Common myeloid progenitor, CD34-positive (primary cell): ENCODE measurements around the gene ABCA2.

Experiments
- CTCF ChIA-PET: fragments of 350-600 bp; sonication (Branson Sonifier 250); formaldehyde crosslinking; loops from one replicate; lab custom pipeline; 2021; ENCODE audit warnings: antibody characterized with exemption; lab: Charles Lee
- POLR2A ChIA-PET: fragments of 350-600 bp; sonication (Branson Sonifier 250); formaldehyde crosslinking; loops from one replicate; lab custom pipeline; 2021; ENCODE audit warnings: antibody characterized with exemption; lab: Charles Lee
- DNase-seq, 3 donors: peaks; one replicate each; pipeline versions ENCODE4 v3.0.0 to v3.0.0-alpha.2; 2013
- H3K27ac ChIP-seq, 2 experiments: 1 replicate in 1 of 2; 2 replicates in 1 of 2; pipeline ENCODE4 v1.7.0; 2013; ENCODE audit warnings: inconsistent platforms in 2 of 2, low read length in 2 of 2, mild to moderate bottlenecking in 2 of 2, low read depth in 1 of 2, moderate library complexity in 1 of 2; ENCODE audit not compliant: severe bottlenecking in 2 of 2, insufficient read depth in 1 of 2, poor library complexity in 1 of 2
- H3K27me3 ChIP-seq, 5 experiments: replicated peaks in 2 of 5; 1 replicate in 3 of 5; 2 replicates in 2 of 5; pipeline versions ENCODE4 v1.6.1 to v1.7.0; 2013; ENCODE audit warnings: low read length in 4 of 5, mild to moderate bottlenecking in 2 of 5, moderate library complexity in 2 of 5, inconsistent platforms in 1 of 5; ENCODE audit not compliant: insufficient read depth in 5 of 5, control insufficient read depth in 4 of 5
- H3K36me3 ChIP-seq, 4 experiments: 1 replicate in 2 of 4; 2 replicates in 2 of 4; pipeline versions ENCODE4 v1.6.1 to v1.7.0; 2013; ENCODE audit warnings: low read length in 3 of 4, control low read depth in 1 of 4, mild to moderate bottlenecking in 1 of 4; ENCODE audit not compliant: control insufficient read depth in 4 of 4, insufficient read depth in 4 of 4
- H3K4me1 ChIP-seq, 4 experiments: 1 replicate in 3 of 4; 2 replicates in 1 of 4; pipeline versions ENCODE4 v1.6.1 to v1.7.1; 2013; ENCODE audit warnings: low read length in 3 of 4, mild to moderate bottlenecking in 3 of 4, control low read depth in 1 of 4, inconsistent platforms in 1 of 4, moderate library complexity in 1 of 4; ENCODE audit not compliant: control insufficient read depth in 4 of 4, insufficient read depth in 4 of 4; ENCODE audit errors: control extremely low read depth in 1 of 4
- H3K4me3 ChIP-seq, 7 experiments: 1 replicate in 4 of 7; 2 replicates in 3 of 7; pipeline versions ENCODE4 v1.5.1 to v1.7.0; 2013; ENCODE audit warnings: mild to moderate bottlenecking in 7 of 7, low read length in 6 of 7, moderate library complexity in 6 of 7, inconsistent platforms in 2 of 7, low read depth in 2 of 7, control low read depth in 1 of 7; ENCODE audit not compliant: insufficient read depth in 4 of 7, control insufficient read depth in 1 of 7; ENCODE audit errors: extremely low read depth in 1 of 7
- H3K9me3 ChIP-seq, 5 experiments: 1 replicate in 4 of 5; 2 replicates in 1 of 5; pipeline versions ENCODE4 v1.6.1 to v1.7.1; 2013; ENCODE audit warnings: low read length in 4 of 5, mild to moderate bottlenecking in 2 of 5, inconsistent platforms in 1 of 5, low read depth in 1 of 5, moderate library complexity in 1 of 5; ENCODE audit not compliant: control insufficient read depth in 4 of 5, insufficient read depth in 2 of 5; ENCODE audit errors: control extremely low read depth in 1 of 5
- WGBS: methylation state at CpG from one replicate; pipeline ENCODE4 v1.1.5; 2013; ENCODE audit not compliant: insufficient coverage; 5-methylcytosine and 5-hydroxymethylcytosine counted together

ABCA2 gene

GRCh38 chr9:137071282-137071681, 43.2 kb upstream of the ABCA2 start:
- Histone ChIP-seq H3K4me1 (peaks cover 0 to 46% (median 30%) of the 10 kb centered on the region in 4 experiments), H3K4me3 (peak overlapping the region in 5 of 7 experiments; percentile 52 to 76 (median 72)), H3K27me3 (no peaks in the 10 kb centered on the region), H3K27ac (peak overlapping the region in 1 of 2 experiments; percentile 74), H3K9me3 (no peaks in the 10 kb centered on the region), H3K36me3 (peaks cover 0 to 4% (median under 1%) of the 10 kb centered on the region in 4 experiments)
- POLR2A ChIA-PET = no interaction called here
- 90% methylated on average over 2 of the region's 2 CpGs for WGBS
- CTCF ChIA-PET = interaction anchor here (0.9 to 8.9 kb wide), 10 partner anchors 10 to 123 kb away, joined by 3 to 76 read pairs (median 10); partner anchors contain the start of genes MAN1B1 and NPDC1
- DNase-seq = no peak

GRCh38 chr9:137070906-137071275, 42.9 kb upstream of the ABCA2 start:
- DNase-seq = no peak
- 18% methylated on average over 6 of the region's 6 CpGs for WGBS
- POLR2A ChIA-PET = interaction anchor here (1.0 kb wide), 1 partner anchor 26 kb away, joined by 4 read pairs; no protein-coding TSS in a partner anchor
- H3K27me3 ChIP-seq = no peaks in the 10 kb centered on the region
- peaks cover 0 to 46% (median 30%) of the 10 kb centered on the region in 4 experiments for H3K4me1 ChIP-seq
- CTCF ChIA-PET = interaction anchor here (0.9 to 8.9 kb wide), 10 partner anchors 11 to 123 kb away, joined by 3 to 76 read pairs (median 10); partner anchors contain the start of genes MAN1B1 and NPDC1
- peak overlapping the region in 1 of 2 experiments; percentile 74 for H3K27ac ChIP-seq
- H3K36me3 ChIP-seq = peaks cover 0 to 8% (median under 1%) of the 10 kb centered on the region in 4 experiments
- peak overlapping the region in 6 of 7 experiments; percentile 42 to 76 (median 70) for H3K4me3 ChIP-seq
- H3K9me3 ChIP-seq = no peaks in the 10 kb centered on the region

GRCh38 chr9:137070201-137070905, 42.3 kb upstream of the ABCA2 start, which contains the start of gene SAPCD2:
Gene SAPCD2 (minus strand): TSS chr9:137070557. CDS start chr9:137070460, 97 bp downstream.
- Histone ChIP-seq H3K4me3 (peak within 1 kb of the TSS; percentile 15 to 76 (median 69)), H3K4me1 (peaks cover 0 to 46% (median 30%) of the 10 kb centered on the region in 4 experiments), H3K27me3 (no peaks in the 10 kb centered on the region), H3K9me3 (no peaks in the 10 kb centered on the region), H3K36me3 (peaks cover 0 to 13% (median 1%) of the 10 kb centered on the region in 4 experiments), H3K27ac (peak within 1 kb of the TSS in 1 of 2 experiments; percentile 74)
- ChIA-PET POLR2A (interaction anchor here (0.6 to 1.0 kb wide), 2 partner anchors 26 to 88 kb away, joined by 3 to 4 read pairs; no protein-coding TSS in a partner anchor), CTCF (interaction anchor here (0.9 to 8.9 kb wide), 11 partner anchors 11 to 122 kb away, joined by 3 to 76 read pairs (median 10); partner anchors contain the start of genes MAN1B1 and NPDC1)
- DNase-seq = peak; percentile 89 to 94 (median 93)
- 0% methylated on average over 45 of the region's 74 CpGs for WGBS

- H3K9me3 ChIP-seq = no peaks in the 10 kb centered on the region
These were observed 41.6 kb upstream of the ABCA2 start for GRCh38 chr9:137069508-137070091.

GRCh38 chr9:137068539-137069507, 40.8 kb upstream of the ABCA2 start:
- DNase-seq = no peak
- WGBS = 96% methylated on average over 10 of the region's 17 CpGs
- ChIA-PET CTCF (interaction anchor here (0.9 to 8.9 kb wide), 21 partner anchors 8 to 275 kb away, joined by 3 to 76 read pairs (median 6); partner anchors contain the start of genes ABCA2, MAN1B1, NPDC1 and RNF224), POLR2A (no interaction called here)
- Histone ChIP-seq H3K36me3 (peaks cover 0 to 25% (median 4%) of the 10 kb centered on the region in 4 experiments), H3K4me3 (peak overlapping the region in 5 of 7 experiments; percentile 23 to 75 (median 69)), H3K27ac (no peak overlapping the region), H3K4me1 (peaks cover 0 to 44% (median 30%) of the 10 kb centered on the region in 4 experiments), H3K9me3 (no peaks in the 10 kb centered on the region), H3K27me3 (no peaks in the 10 kb centered on the region)

More at GRCh38 chr9:137069508-137070091, 41.6 kb upstream of the ABCA2 start:
- Histone ChIP-seq H3K27me3 (no peaks in the 10 kb centered on the region), H3K36me3 (peaks cover 0 to 18% (median 4%) of the 10 kb centered on the region in 4 experiments), H3K4me3 (peak overlapping the region in 6 of 7 experiments; percentile 13 to 75 (median 68)), H3K4me1 (peaks cover 0 to 46% (median 30%) of the 10 kb centered on the region in 4 experiments), H3K27ac (no peak overlapping the region)
- WGBS = 6% methylated on average over 52 of the region's 52 CpGs
- peak in 1 of 3 donors; percentile 18 for DNase-seq
- ChIA-PET CTCF (interaction anchor here (1.2 to 8.9 kb wide), 11 partner anchors 12 to 158 kb away, joined by 4 to 76 read pairs (median 11); partner anchors contain the start of genes ABCA2, MAN1B1, NPDC1 and RNF224), POLR2A (no interaction called here)
